HS-5 (cell line): Measurements from ENCODE around the gene ZNF644.

ENCODE experiments used
- DNase-seq: peaks from one replicate; pipeline ENCODE4 v3.0.0-alpha.2; 2012; ENCODE audit warnings: low read depth

ZNF644 gene

GRCh38 chr1:91020967-91021685 lies 709 bp downstream of the ZNF644 start:
- DNase-seq = no peak

GRCh38 chr1:91020486-91020885 lies 1.3 kb downstream of the ZNF644 start:
- DNase-seq = no peak

GRCh38 chr1:91018006-91018405 lies 3.8 kb downstream of the ZNF644 start:
- no peak for DNase-seq

GRCh38 chr1:91015794-91016550 lies 5.9 kb downstream of the ZNF644 start:
- DNase-seq = no peak

GRCh38 chr1:91015358-91015780 lies 6.5 kb downstream of the ZNF644 start:
- DNase-seq = no peak

- DNase-seq = no peak
Observed at GRCh38 chr1:91014475-91014874, 7.4 kb downstream of the ZNF644 start.

- no peak for DNase-seq
Observed at GRCh38 chr1:91013302-91013701, 8.5 kb downstream of the ZNF644 start.

- no peak for DNase-seq
Observed at GRCh38 chr1:91012196-91012595, 9.6 kb downstream of the ZNF644 start.

GRCh38 chr1:91011726-91012125 lies 10.1 kb downstream of the ZNF644 start:
- DNase-seq = no peak

GRCh38 chr1:91007827-91008226 lies 14.0 kb downstream of the ZNF644 start:
- no peak for DNase-seq

GRCh38 chr1:91007092-91007491 lies 14.7 kb downstream of the ZNF644 start:
- DNase-seq = no peak

GRCh38 chr1:91006113-91006908 lies 15.5 kb downstream of the ZNF644 start:
- no peak for DNase-seq

- DNase-seq = no peak
Observed at GRCh38 chr1:91005285-91005684, 16.6 kb downstream of the ZNF644 start.

GRCh38 chr1:91004145-91004544 lies 17.7 kb downstream of the ZNF644 start:
- no peak for DNase-seq

GRCh38 chr1:90996742-90997413 lies 25.0 kb downstream of the ZNF644 start:
- DNase-seq = no peak

GRCh38 chr1:90995311-90995894 lies 26.4 kb downstream of the ZNF644 start:
- DNase-seq = no peak

GRCh38 chr1:90994461-90994860 lies 27.4 kb downstream of the ZNF644 start:
- no peak for DNase-seq

GRCh38 chr1:90993245-90993644 lies 28.6 kb downstream of the ZNF644 start:
- no peak for DNase-seq

GRCh38 chr1:90990779-90991178 lies 31.1 kb downstream of the ZNF644 start:
- DNase-seq = no peak

GRCh38 chr1:90989990-90990389 lies 31.8 kb downstream of the ZNF644 start:
- no peak for DNase-seq

- no peak for DNase-seq
Observed at GRCh38 chr1:90989302-90989701, 32.5 kb downstream of the ZNF644 start.

- no peak for DNase-seq
Observed at GRCh38 chr1:90987841-90988240, 34.0 kb downstream of the ZNF644 start.
